HepG2 (cell line): ENCODE results near the gene SSNA1. TPM values are rescaled to one million over a fixed set of nuclear protein-coding genes. Genes with fewer than 3 reads are reported as not detected.
A peak's percentile ranks its signal among the peaks of the same experiment; 100 is the strongest.

Source experiments
- BORCS8-MEF2B ChIP-seq: sonication (generic); formaldehyde crosslinking; IDR thresholded peaks from 2 replicates; pipeline ENCODE4 v1.8.0; 2022; ENCODE audit warnings: mild to moderate bottlenecking, missing genetic modification reagents
- CHCHD3 ChIP-seq: sonication (generic); formaldehyde crosslinking; IDR thresholded peaks from 2 replicates; pipeline ENCODE4 v1.8.0; 2022; ENCODE audit warnings: mild to moderate bottlenecking, missing genetic modification reagents, moderate library complexity
- ERF ChIP-seq: IDR thresholded peaks from 2 replicates; pipeline ENCODE4 v1.6.1; 2018; ENCODE audit warnings: missing biosample characterization, missing genetic modification reagents
- GLI4 ChIP-seq: sonication (generic); formaldehyde crosslinking; IDR thresholded peaks from 2 replicates; pipeline ENCODE4 v1.5.1; 2020; ENCODE audit warnings: missing genetic modification reagents, mild to moderate bottlenecking, moderate library complexity, borderline replicate concordance
- MTA3 ChIP-seq: sonication (generic); formaldehyde crosslinking; IDR thresholded peaks from 2 replicates; pipeline ENCODE4 v1.4.0; 2020; ENCODE audit warnings: missing genetic modification reagents
- PHF20 ChIP-seq: sonication (generic); formaldehyde crosslinking; IDR thresholded peaks from 2 replicates; pipeline ENCODE4 v1.5.0; 2020; ENCODE audit warnings: mild to moderate bottlenecking, missing genetic modification reagents
- SOX6 ChIP-seq, 2 experiments: fragments of 450-650 bp in 1 of 2; sonication (generic) in 1 of 2; formaldehyde crosslinking in 1 of 2; IDR thresholded peaks; 2 replicates each; pipeline versions ENCODE4 v1.4.0 to v1.6.1; 2017 to 2020; ENCODE audit warnings: antibody characterized with exemption in 1 of 2, mild to moderate bottlenecking in 1 of 2, missing genetic modification reagents in 1 of 2
- SP1 ChIP-seq, 2 experiments: fragments of 450-650 bp in 1 of 2; sonication (generic) in 1 of 2; formaldehyde crosslinking in 1 of 2; IDR thresholded peaks; 2 replicates each; pipeline versions ENCODE4 v1.4.0 to v1.6.1; 2016 to 2020; ENCODE audit warnings: missing genetic modification reagents in 1 of 2
- SRSF1 ChIP-seq: fragments of 200-400 bp; formaldehyde crosslinking; optimal IDR thresholded peaks from 2 replicates; pipeline ENCODE3; 2017; ENCODE audit warnings: mild to moderate bottlenecking, low read depth, low read length, moderate library complexity
- ZNF34 ChIP-seq: sonication (generic); formaldehyde crosslinking; IDR thresholded peaks from 2 replicates; pipeline ENCODE4 v1.4.0; 2020; ENCODE audit warnings: mild to moderate bottlenecking, missing genetic modification reagents, borderline replicate concordance
- ZNF343 ChIP-seq: sonication (generic); formaldehyde crosslinking; IDR thresholded peaks from 2 replicates; pipeline ENCODE4 v1.4.0; 2020; ENCODE audit warnings: mild to moderate bottlenecking, missing genetic modification reagents
- ZNF501 ChIP-seq: sonication (generic); formaldehyde crosslinking; IDR thresholded peaks from 2 replicates; pipeline ENCODE4 v1.5.1; 2020; ENCODE audit warnings: mild to moderate bottlenecking, moderate library complexity, missing genetic modification reagents
- ZNF556 ChIP-seq: sonication (generic); formaldehyde crosslinking; IDR thresholded peaks from 2 replicates; pipeline ENCODE4 v1.4.0; 2020; ENCODE audit warnings: mild to moderate bottlenecking, missing genetic modification reagents, borderline replicate concordance
- polyA plus RNA-seq, 8 experiments: library from polyadenylated mRNA; depleted of rRNA in 3 of 8; stranded (reverse) in 7 of 8; unstranded in 1 of 8; fragments of >200 nt; fragmentation: Illumina TruSeq in 4 of 8; extraction: Trizol in 4 of 8; gene quantifications; 2 replicates each; pipeline versions ENCODE4 v1.2.1 to v1.2.3, GENCODE V29; 2011 to 2016; ENCODE audit warnings: low read depth in 4 of 8, missing spikeins in 1 of 8, mixed read lengths in 1 of 8; ENCODE audit not compliant: insufficient read depth in 1 of 8
- total RNA-seq, 5 experiments: library from RNA; depleted of rRNA; stranded (reverse); fragments of >200 nt; fragmentation: Illumina TruSeq; extraction: Trizol; gene quantifications; 2 replicates each; pipeline ENCODE4 v1.2.3, GENCODE V29; 2016; ENCODE audit warnings: low read depth in 1 of 5
- TF ChIP-seq, protein P1 (sequence below): sonication (generic); formaldehyde crosslinking; IDR thresholded peaks from 2 replicates; pipeline ENCODE4 v1.4.0; 2020; ENCODE audit warnings: mild to moderate bottlenecking, missing genetic modification reagents, borderline replicate concordance
- TF ChIP-seq, protein P2 (sequence below): sonication (generic); formaldehyde crosslinking; IDR thresholded peaks from 2 replicates; pipeline ENCODE4 v1.8.0; 2022; ENCODE audit warnings: low read depth, missing genetic modification reagents
- TF ChIP-seq, protein P3 (sequence below): IDR thresholded peaks from 2 replicates; pipeline ENCODE4 v1.6.1; 2016; ENCODE audit warnings: low read depth
- TF ChIP-seq, protein P4 (sequence below): sonication (generic); formaldehyde crosslinking; IDR thresholded peaks from 2 replicates; pipeline ENCODE4 v1.4.0; 2020; ENCODE audit warnings: mild to moderate bottlenecking, missing genetic modification reagents

Gene SSNA1
- total and polyA plus RNA-seq, 2 of the 13 experiments (the other 11 are each of a cell fraction or from before 2014, with no cell fraction given) = 35.9 to 49.4 TPM

DNA sequence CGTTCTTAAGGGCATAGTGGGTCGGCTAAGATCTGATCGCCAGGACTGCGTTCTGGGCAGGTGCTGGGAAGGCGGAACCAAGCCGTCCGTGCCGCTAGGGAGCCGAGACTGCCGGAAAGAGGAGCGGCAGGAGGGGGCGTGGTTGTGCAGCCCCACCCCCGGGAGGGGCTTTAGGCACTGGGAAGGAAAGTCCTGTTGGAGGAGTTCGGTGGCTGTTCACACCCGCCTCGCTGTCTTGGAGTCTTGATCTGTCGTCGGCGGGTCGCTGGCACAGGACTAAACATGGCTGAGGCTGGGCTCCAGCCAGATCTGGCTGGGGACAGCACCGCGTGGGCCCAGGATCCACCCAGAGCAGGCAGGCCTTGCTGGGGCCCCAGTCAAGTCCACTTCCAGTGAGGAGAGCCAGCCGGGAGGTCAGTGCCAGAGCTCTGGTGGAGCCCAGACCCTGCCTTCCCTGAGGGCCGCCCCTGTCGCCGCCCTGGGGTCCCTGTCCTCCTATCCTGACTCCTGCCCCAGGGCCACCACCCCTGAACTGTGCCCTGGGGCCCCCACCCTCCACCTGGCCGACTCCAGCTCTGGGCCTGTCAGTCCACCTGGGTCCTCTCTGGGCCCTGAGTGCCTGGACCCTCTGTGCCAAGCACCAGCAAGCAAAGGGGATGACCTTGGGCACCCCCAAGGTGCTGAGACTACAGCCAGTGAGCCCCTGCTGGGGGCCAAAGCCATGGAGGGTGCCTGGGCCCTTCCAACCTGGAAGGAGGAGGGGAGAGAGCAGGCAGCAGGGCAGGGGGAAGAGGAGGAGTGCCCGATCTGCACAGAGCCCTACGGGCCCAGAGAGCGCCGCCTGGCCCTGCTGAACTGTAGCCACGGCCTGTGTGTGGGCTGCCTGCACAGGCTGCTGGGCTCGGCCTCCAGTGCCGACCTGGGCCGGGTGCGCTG lies 29.1 kb downstream of the SSNA1 start (continued):
- TF ChIP-seq ZNF343 (CRISPR knock-in tag) (0 out of 2 replicates have a peak, but pooled peaks have one; percentile 53), MTA3 (CRISPR knock-in tag) (no peak), BORCS8-MEF2B (peak; percentile 58), ZNF556 (CRISPR knock-in tag) (peak; percentile 10; the same call in 1 of the 2 replicates), SRSF1 (peak; percentile 68), SP1 (IDR thresholded peaks at IDR 0.05) (no peak), SP1 (CRISPR knock-in tag; IDR thresholded peaks at IDR 0.05) (peak; percentile 87), ZNF34 (peak; percentile 48; the same call in 1 of the 2 replicates), CHCHD3 (CRISPR knock-in tag) (0 out of 2 replicates have a peak, but pooled peaks have one; percentile 51), GLI4 (CRISPR knock-in tag) (peak; percentile 69; the same call in 1 of the 2 replicates), ZNF501 (CRISPR knock-in tag) (0 out of 2 replicates have a peak, but pooled peaks have one; percentile 13), SOX6 (IDR thresholded peaks at IDR 0.05) (no peak), SOX6 (CRISPR knock-in tag; IDR thresholded peaks at IDR 0.05) (peak; percentile 40; the same call in 1 of the 2 replicates), PHF20 (CRISPR knock-in tag) (peak; percentile 60), ERF (CRISPR knock-in tag) (peak; percentile 59)
- TF ChIP-seq, protein P1, sequence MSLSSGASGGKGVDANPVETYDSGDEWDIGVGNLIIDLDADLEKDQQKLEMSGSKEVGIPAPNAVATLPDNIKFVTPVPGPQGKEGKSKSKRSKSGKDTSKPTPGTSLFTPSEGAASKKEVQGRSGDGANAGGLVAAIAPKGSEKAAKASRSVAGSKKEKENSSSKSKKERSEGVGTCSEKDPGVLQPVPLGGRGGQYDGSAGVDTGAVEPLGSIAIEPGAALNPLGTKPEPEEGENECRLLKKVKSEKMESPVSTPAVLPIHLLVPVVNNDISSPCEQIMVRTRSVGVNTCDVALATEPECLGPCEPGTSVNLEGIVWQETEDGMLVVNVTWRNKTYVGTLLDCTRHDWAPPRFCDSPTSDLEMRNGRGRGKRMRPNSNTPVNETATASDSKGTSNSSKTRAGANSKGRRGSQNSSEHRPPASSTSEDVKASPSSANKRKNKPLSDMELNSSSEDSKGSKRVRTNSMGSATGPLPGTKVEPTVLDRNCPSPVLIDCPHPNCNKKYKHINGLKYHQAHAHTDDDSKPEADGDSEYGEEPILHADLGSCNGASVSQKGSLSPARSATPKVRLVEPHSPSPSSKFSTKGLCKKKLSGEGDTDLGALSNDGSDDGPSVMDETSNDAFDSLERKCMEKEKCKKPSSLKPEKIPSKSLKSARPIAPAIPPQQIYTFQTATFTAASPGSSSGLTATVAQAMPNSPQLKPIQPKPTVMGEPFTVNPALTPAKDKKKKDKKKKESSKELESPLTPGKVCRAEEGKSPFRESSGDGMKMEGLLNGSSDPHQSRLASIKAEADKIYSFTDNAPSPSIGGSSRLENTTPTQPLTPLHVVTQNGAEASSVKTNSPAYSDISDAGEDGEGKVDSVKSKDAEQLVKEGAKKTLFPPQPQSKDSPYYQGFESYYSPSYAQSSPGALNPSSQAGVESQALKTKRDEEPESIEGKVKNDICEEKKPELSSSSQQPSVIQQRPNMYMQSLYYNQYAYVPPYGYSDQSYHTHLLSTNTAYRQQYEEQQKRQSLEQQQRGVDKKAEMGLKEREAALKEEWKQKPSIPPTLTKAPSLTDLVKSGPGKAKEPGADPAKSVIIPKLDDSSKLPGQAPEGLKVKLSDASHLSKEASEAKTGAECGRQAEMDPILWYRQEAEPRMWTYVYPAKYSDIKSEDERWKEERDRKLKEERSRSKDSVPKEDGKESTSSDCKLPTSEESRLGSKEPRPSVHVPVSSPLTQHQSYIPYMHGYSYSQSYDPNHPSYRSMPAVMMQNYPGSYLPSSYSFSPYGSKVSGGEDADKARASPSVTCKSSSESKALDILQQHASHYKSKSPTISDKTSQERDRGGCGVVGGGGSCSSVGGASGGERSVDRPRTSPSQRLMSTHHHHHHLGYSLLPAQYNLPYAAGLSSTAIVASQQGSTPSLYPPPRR = 0 out of 2 replicates have a peak, but pooled peaks have one; percentile 22
- TF ChIP-seq, protein P2, sequence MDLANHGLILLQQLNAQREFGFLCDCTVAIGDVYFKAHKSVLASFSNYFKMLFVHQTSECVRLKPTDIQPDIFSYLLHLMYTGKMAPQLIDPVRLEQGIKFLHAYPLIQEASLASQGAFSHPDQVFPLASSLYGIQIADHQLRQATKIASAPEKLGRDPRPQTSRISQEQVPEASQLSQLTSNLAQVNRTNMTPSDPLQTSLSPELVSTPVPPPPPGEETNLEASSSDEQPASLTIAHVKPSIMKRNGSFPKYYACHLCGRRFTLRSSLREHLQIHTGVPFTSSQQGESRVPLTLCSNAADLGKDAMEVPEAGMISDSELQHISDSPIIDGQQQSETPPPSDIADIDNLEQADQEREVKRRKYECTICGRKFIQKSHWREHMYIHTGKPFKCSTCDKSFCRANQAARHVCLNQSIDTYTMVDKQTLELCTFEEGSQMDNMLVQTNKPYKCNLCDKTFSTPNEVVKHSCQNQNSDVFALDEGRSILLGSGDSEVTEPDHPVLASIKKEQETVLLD (CRISPR knock-in tag) = no peak
- TF ChIP-seq, protein P3, sequence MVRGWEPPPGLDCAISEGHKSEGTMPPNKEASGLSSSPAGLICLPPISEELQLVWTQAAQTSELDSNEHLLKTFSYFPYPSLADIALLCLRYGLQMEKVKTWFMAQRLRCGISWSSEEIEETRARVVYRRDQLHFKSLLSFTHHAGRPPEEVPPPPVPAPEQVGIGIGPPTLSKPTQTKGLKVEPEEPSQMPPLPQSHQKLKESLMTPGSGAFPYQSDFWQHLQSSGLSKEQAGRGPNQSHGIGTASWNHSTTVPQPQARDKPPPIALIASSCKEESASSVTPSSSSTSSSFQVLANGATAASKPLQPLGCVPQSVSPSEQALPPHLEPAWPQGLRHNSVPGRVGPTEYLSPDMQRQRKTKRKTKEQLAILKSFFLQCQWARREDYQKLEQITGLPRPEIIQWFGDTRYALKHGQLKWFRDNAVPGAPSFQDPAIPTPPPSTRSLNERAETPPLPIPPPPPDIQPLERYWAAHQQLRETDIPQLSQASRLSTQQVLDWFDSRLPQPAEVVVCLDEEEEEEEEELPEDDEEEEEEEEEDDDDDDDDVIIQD (CRISPR knock-in tag) = peak; percentile 34; the same call in 1 of the 2 replicates
- TF ChIP-seq, protein P4, sequence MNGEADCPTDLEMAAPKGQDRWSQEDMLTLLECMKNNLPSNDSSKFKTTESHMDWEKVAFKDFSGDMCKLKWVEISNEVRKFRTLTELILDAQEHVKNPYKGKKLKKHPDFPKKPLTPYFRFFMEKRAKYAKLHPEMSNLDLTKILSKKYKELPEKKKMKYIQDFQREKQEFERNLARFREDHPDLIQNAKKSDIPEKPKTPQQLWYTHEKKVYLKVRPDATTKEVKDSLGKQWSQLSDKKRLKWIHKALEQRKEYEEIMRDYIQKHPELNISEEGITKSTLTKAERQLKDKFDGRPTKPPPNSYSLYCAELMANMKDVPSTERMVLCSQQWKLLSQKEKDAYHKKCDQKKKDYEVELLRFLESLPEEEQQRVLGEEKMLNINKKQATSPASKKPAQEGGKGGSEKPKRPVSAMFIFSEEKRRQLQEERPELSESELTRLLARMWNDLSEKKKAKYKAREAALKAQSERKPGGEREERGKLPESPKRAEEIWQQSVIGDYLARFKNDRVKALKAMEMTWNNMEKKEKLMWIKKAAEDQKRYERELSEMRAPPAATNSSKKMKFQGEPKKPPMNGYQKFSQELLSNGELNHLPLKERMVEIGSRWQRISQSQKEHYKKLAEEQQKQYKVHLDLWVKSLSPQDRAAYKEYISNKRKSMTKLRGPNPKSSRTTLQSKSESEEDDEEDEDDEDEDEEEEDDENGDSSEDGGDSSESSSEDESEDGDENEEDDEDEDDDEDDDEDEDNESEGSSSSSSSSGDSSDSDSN (CRISPR knock-in tag) = peak; percentile 48; the same call in 1 of the 2 replicates
